DND-41 (cell line): ENCODE measurements around the gene SLC35F5.
A peak's percentile ranks its signal among the peaks of the same experiment; 100 is the strongest.
"Not testable (repeated sequence)": the region's sequence is repeated elsewhere in the genome, so short reads cannot be mapped to it uniquely, and the experiment has no call there.

Experiments used
- ATAC-seq: fragments of 200-7000 bp; cut with Tn5 transposase; 3 replicates; pipeline ENCODE4 v1.9.1; 2021; ENCODE audit warnings: low read depth; ENCODE audit not compliant: insufficient read depth
- DNase-seq: peaks from one replicate; pipeline ENCODE4 v3.0.0-alpha.2; 2020
- H2AFZ ChIP-seq: 2 replicates; pipeline ENCODE4 v1.6.0; 2012; ENCODE audit warnings: low read depth, low read length
- H3K27ac ChIP-seq: 2 replicates; pipeline ENCODE4 v1.5.1; 2012; ENCODE audit warnings: low read length, inconsistent platforms
- H3K27me3 ChIP-seq: fragments of 200-600 bp; sonication (generic); 2 replicates; pipeline ENCODE4 v1.6.0; 2012; ENCODE audit warnings: low read length, mild to moderate bottlenecking, inconsistent platforms; ENCODE audit not compliant: insufficient read depth, poor library complexity
- H3K36me3 ChIP-seq: 2 replicates; pipeline ENCODE4 v1.5.1; 2012; ENCODE audit warnings: low read length, inconsistent platforms; ENCODE audit not compliant: insufficient read depth
- H3K4me1 ChIP-seq: 2 replicates; pipeline ENCODE4 v1.5.1; 2012; ENCODE audit warnings: mild to moderate bottlenecking, low read length; ENCODE audit not compliant: insufficient read depth
- H3K4me2 ChIP-seq: 2 replicates; pipeline ENCODE4 v1.6.0; 2012; ENCODE audit warnings: mild to moderate bottlenecking, moderate library complexity, low read length, inconsistent platforms; ENCODE audit not compliant: insufficient read depth
- H3K4me3 ChIP-seq, 2 experiments: fragments of 200-600 bp in 1 of 2; shearing (Covaris generic) in 1 of 2; 2 replicates each; pipeline ENCODE4 v1.5.1; 2012 to 2016; ENCODE audit warnings: inconsistent platforms in 2 of 2, low read length in 2 of 2, mild to moderate bottlenecking in 2 of 2, low read depth in 1 of 2, moderate library complexity in 1 of 2
- H3K79me2 ChIP-seq: 2 replicates; pipeline ENCODE4 v1.6.0; 2012; ENCODE audit warnings: low read length, inconsistent platforms; ENCODE audit not compliant: insufficient read depth
- H3K9ac ChIP-seq: 2 replicates; pipeline ENCODE4 v1.6.0; 2012; ENCODE audit warnings: low read depth, mild to moderate bottlenecking, inconsistent platforms, low read length, moderate library complexity
- H3K9me3 ChIP-seq: 2 replicates; pipeline ENCODE4 v1.5.1; 2012; ENCODE audit warnings: low read length, moderate library complexity, mild to moderate bottlenecking, inconsistent platforms; ENCODE audit not compliant: insufficient read depth, severe bottlenecking
- H4K20me1 ChIP-seq: 2 replicates; pipeline ENCODE4 v1.6.0; 2012; ENCODE audit warnings: low read length; ENCODE audit not compliant: insufficient read depth
- EZH2 ChIP-seq: IDR thresholded peaks from 3 replicates; pipeline ENCODE4 v1.6.1; 2012; ENCODE audit warnings: borderline replicate concordance, low read depth, mild to moderate bottlenecking, moderate library complexity, low read length, inconsistent platforms; ENCODE audit not compliant: severe bottlenecking
- TF ChIP-seq, protein P1 (sequence below): IDR thresholded peaks from 2 replicates; pipeline ENCODE4 v1.5.1; 2012; ENCODE audit warnings: borderline replicate concordance, low read length, moderate library complexity, mild to moderate bottlenecking; ENCODE audit not compliant: poor library complexity, severe bottlenecking; ENCODE audit errors: extremely low read depth

The SLC35F5 gene

DNA sequence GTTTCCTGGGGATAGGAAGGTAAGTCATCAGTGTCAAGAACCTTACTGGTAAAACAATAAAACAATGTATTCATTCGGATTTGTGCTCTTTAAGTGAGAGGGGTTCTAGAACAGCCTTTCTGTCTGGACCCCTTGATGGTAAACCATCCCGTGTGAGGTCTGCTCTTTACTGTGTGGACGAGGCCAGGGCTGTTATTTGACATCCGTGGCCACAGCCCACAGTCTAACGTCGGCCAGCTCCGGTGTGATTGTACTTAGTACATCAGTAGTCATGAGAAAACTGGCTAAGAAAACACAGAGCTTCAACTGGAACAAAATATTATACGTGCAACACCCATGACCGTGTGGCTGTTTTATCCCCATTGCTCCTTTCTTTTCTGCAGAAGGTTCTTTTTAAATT lies 62.0 kb downstream of the SLC35F5 start:
- Histone ChIP-seq H3K9me3 (no peaks in the 10 kb centered on the region), H3K27me3 (no peaks in the 10 kb centered on the region), H2AFZ (no peak overlapping the region), H3K36me3 (no peaks in the 10 kb centered on the region), H4K20me1 (no peaks in the 10 kb centered on the region), H3K9ac (no peak overlapping the region), H3K4me3 (no peak overlapping the region), H3K27ac (peak overlapping the region; percentile 71), H3K4me1 (peaks cover 26% of the 10 kb centered on the region), H3K4me2 (no peak overlapping the region), H3K79me2 (no peaks in the 10 kb centered on the region)
- no peak for DNase-seq
- ATAC-seq = no peak
- no peak for TF ChIP-seq EZH2
- TF ChIP-seq, protein P1, sequence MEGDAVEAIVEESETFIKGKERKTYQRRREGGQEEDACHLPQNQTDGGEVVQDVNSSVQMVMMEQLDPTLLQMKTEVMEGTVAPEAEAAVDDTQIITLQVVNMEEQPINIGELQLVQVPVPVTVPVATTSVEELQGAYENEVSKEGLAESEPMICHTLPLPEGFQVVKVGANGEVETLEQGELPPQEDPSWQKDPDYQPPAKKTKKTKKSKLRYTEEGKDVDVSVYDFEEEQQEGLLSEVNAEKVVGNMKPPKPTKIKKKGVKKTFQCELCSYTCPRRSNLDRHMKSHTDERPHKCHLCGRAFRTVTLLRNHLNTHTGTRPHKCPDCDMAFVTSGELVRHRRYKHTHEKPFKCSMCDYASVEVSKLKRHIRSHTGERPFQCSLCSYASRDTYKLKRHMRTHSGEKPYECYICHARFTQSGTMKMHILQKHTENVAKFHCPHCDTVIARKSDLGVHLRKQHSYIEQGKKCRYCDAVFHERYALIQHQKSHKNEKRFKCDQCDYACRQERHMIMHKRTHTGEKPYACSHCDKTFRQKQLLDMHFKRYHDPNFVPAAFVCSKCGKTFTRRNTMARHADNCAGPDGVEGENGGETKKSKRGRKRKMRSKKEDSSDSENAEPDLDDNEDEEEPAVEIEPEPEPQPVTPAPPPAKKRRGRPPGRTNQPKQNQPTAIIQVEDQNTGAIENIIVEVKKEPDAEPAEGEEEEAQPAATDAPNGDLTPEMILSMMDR = no peak

DNA sequence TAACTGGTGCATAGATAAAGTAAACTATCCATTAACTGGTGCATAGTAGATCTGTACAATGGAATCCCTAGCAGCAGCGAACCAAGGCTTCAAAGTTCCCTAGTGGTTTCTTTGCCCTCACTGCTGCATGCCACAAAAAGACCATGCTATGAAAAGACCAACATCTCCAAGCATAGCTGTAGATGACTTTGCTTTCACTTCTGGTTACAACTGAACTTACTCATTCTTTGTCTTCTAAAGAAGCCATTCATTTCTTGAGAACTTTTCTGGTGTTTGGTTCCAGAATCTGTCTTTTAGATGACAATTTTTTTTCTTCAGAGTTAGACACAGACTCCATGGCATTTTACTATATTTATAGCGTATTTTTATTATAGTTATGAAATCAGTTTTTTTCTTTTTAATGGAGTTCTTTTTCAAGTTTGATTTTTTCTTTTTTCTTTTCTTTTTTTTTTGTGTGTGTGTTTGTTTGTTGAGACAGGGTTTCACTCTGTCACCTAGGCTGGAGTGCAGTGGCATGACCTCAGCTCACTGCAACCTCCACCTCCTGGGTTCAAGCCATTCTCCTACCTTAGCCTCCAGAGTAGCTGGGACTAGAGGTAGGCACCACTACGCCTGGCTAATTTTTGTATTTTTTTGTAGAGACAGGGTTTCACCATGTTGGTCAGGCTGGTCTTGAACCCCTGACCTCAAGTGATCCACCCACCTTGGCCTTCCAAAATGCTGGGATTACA lies 63.6 kb downstream of the SLC35F5 start:
- H3K27me3 ChIP-seq = no peaks in the 10 kb centered on the region
- H2AFZ ChIP-seq = peak overlapping the region; percentile 56; the same call in 1 of the 2 replicates
- H3K4me2 ChIP-seq = peak overlapping the region; percentile 19
- TF ChIP-seq EZH2 = no peak
- TF ChIP-seq, protein P1 = peak; percentile 9
- no peaks in the 10 kb centered on the region for H3K36me3 ChIP-seq
- no peaks in the 10 kb centered on the region for H3K79me2 ChIP-seq
- H3K27ac ChIP-seq = peak overlapping the region; percentile 83
- ATAC-seq (peak; percentile 93), DNase-seq (peak; percentile 71)
- peak overlapping the region; percentile 42 for H3K9ac ChIP-seq
- no peaks in the 10 kb centered on the region for H4K20me1 ChIP-seq
- H3K4me1 ChIP-seq = peaks cover 26% of the 10 kb centered on the region
- H3K4me3 ChIP-seq = no peak overlapping the region
- no peaks in the 10 kb centered on the region for H3K9me3 ChIP-seq

DNA sequence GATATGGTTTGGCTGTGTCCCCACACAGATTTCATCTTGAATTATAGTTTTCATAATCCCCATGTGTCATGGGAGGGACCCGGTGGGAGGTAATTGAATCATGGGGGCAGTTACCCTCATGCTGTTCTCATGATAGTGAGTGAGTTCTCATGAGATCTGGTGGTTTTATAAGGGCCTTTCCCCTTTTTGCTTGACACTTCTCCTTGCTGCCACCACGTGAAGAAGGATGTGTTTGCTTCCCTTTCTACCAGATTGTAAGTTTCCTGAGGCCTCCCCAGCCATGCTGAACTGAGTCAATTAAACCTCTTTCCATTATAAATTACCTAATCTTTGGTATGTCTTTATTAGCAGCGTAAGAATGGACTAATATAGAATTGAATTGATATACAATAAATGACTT lies 65.6 kb downstream of the SLC35F5 start:
- not testable (repeated sequence) for H2AFZ ChIP-seq, H3K4me2 ChIP-seq, DNase-seq

DNA sequence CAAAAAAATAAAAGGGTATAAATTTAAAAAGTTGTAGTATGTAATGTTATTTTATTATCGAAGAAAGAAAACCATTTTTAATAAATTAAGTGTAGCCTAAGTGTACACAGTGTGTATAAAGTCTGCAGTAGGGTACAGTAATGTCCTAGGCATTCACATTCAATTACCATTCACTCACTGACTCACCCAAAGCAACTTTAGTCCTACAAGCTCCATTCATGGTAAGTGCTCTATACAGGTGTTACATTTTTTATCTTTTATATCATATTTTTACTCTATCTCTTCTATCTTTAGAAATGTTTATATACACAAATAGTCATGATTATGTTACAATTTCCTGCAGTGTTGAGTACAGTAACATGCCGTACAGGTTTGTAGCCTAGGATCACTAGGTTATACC lies 69.9 kb downstream of the SLC35F5 start:
- H4K20me1 ChIP-seq = no peaks in the 10 kb centered on the region
- H3K4me2 ChIP-seq = no peak overlapping the region
- no peaks in the 10 kb centered on the region for H3K27me3 ChIP-seq
- DNase-seq (no peak), ATAC-seq (no peak)
- H2AFZ ChIP-seq = no peak overlapping the region
- H3K9me3 ChIP-seq = no peaks in the 10 kb centered on the region
- no peaks in the 10 kb centered on the region for H3K36me3 ChIP-seq
- H3K79me2 ChIP-seq = no peaks in the 10 kb centered on the region
- no peak overlapping the region for H3K4me3 ChIP-seq
- no peak overlapping the region for H3K27ac ChIP-seq
- H3K4me1 ChIP-seq = no peaks in the 10 kb centered on the region
- TF ChIP-seq EZH2 = no peak
- TF ChIP-seq, protein P1 = no peak
- H3K9ac ChIP-seq = no peak overlapping the region

More for the DNA sequence above, 65.6 kb downstream of the SLC35F5 start:
- not testable (repeated sequence) for H3K36me3 ChIP-seq, H4K20me1 ChIP-seq, H3K27ac ChIP-seq, H3K79me2 ChIP-seq, H3K27me3 ChIP-seq, H3K9ac ChIP-seq, H3K9me3 ChIP-seq, H3K4me3 ChIP-seq, ATAC-seq
- peaks cover 26% of the 10 kb centered on the region for H3K4me1 ChIP-seq
